ENCODE results near the gene FARS2.

- TF ChIP-seq, protein P1, sequence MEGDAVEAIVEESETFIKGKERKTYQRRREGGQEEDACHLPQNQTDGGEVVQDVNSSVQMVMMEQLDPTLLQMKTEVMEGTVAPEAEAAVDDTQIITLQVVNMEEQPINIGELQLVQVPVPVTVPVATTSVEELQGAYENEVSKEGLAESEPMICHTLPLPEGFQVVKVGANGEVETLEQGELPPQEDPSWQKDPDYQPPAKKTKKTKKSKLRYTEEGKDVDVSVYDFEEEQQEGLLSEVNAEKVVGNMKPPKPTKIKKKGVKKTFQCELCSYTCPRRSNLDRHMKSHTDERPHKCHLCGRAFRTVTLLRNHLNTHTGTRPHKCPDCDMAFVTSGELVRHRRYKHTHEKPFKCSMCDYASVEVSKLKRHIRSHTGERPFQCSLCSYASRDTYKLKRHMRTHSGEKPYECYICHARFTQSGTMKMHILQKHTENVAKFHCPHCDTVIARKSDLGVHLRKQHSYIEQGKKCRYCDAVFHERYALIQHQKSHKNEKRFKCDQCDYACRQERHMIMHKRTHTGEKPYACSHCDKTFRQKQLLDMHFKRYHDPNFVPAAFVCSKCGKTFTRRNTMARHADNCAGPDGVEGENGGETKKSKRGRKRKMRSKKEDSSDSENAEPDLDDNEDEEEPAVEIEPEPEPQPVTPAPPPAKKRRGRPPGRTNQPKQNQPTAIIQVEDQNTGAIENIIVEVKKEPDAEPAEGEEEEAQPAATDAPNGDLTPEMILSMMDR (IDR thresholded peaks at IDR 0.05) = no peak
- TF ChIP-seq POLR2AphosphoS5 (IDR thresholded peaks at IDR 0.05) = no peak
- TF ChIP-seq EP300 (IDR thresholded peaks at IDR 0.05) = no peak
Observed at GRCh38 chr6:5713519-5713918, 452.2 kb downstream of the FARS2 start.
